ENCODE measurements around the gene PELI1.

The PELI1 gene

GRCh38 chr2:64153811-64154210 is 9.6 kb upstream of the PELI1 start:
- no peak for DNase-seq (ENCODE audit: low spot score)

DNA sequence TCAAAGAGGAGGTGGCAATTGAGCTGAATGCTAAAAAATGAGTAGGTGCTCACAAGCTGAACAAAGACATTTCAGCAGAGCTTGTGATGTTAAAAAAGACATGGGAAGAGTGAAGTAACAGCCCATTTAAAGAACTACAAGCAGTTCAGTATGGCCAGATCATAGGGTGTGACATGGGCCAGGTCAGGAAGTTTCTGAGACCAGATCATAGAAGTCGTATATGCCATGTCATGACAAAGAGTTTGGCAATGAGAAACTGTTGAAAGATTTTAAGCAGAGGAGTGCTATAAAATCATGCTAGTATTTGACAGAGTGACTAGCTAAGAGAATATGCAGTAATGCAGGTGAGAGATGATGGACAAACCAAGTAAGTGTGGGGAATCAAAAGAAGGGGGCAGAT is 7.3 kb upstream of the PELI1 start:
- no peak for DNase-seq (ENCODE audit: low spot score)

GRCh38 chr2:64145714-64146113 is 1.5 kb upstream of the PELI1 start:
- no peak for DNase-seq (ENCODE audit: low spot score)

GRCh38 chr2:64145119-64145518 is 899 bp upstream of the PELI1 start:
- DNase-seq (ENCODE audit: low spot score), result no peak

GRCh38 chr2:64143169-64144056 is 807 bp downstream of the PELI1 start:
- peak; percentile 66 for DNase-seq (ENCODE audit: low spot score)

- DNase-seq (ENCODE audit: low spot score), result no peak
Measured at GRCh38 chr2:64142741-64143168, 1.5 kb downstream of the PELI1 start.

DNA sequence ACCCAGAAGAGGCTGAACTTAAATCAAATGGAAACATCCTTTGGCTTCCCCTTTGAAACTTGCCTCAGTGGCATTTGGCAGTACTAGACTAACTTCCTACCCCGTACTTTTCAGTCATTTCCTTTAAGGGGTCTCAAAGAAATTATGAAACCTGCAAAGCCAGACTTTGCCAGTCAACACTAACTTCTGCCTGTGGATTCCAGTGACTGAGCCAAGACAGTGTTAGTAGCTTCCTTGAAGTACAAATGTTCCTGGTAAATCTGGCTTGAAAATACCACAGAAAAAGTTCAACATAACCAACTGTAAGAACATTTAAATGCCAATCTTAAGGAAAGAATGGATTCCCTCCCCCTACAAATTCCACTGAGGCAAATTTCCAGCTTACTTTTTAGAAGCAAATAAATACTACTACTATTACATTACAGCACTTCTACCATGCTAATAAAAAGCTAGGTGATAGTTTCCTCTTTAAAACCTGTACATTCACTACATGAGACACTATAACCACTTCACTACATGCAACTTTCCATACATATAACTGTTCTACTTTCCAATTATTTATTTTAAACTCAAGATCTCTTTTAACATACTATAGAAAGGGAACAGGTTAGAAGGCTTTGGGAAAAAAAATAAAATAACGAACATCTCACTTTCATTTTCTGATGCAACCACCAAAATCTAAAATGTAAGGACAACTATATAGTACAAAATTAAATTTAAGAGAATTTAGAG is 2.4 kb downstream of the PELI1 start:
- no peak for DNase-seq (ENCODE audit: low spot score)

- no peak for DNase-seq (ENCODE audit: low spot score)
Measured at GRCh38 chr2:64140665-64141200, 3.5 kb downstream of the PELI1 start.

DNA sequence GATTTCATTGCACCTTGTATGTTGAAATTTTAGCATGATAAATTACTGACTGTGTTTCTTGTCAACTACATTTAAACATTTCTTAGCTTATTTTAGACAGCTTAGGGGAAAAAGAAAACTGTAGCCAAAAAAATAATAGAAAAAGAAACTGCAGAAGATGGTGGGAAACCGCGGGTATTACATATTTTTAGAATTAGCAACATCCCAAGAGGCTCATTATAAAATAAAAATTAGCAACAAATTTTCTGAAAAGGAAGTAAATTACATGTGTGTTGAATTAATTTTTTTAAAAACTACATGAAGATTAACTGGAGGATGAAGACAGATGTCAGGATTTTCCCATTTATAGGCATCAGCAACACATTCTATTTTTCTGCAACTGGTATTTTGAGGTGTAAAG is 4.3 kb downstream of the PELI1 start:
- DNase-seq (ENCODE audit: low spot score), result no peak

DNA sequence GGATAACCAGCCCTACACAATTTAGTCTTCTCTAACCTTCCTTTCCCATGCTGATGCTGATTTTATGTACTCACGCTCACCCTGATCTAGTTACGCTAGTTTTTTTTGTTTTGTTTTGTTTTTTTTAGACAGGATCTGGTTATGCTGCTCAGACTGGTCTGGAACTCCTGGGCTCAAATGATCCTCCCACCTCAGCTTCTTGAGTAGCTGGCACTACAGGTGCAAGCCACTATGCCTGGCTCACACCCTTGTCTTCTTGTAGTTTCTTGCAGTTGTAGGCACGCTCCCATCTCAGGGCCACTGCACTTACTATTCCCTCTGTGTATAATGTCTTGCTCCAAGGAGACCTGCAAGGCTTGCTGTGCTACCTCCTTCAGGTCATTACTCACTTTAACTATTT is 6.2 kb downstream of the PELI1 start:
- no peak for DNase-seq (ENCODE audit: low spot score)

DNA sequence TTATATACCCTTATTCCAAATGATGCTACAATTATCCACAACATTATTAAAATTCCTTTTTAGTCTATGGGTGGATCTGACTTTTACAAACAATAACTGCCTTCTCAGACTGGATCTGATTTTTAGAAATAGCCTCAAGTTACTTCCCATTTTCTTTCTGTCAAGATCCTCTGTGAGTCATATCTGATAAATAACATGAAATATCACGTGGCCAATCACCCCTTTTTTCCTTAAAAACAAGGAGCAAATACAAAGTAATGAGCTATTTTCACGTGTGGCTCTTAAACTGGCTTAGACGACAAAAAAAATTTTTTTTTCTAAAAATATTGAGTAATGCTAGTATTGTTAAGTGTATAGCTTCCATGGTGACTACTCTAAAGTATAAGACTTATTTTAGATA is 6.7 kb downstream of the PELI1 start:
- DNase-seq (ENCODE audit: low spot score), result no peak

DNA sequence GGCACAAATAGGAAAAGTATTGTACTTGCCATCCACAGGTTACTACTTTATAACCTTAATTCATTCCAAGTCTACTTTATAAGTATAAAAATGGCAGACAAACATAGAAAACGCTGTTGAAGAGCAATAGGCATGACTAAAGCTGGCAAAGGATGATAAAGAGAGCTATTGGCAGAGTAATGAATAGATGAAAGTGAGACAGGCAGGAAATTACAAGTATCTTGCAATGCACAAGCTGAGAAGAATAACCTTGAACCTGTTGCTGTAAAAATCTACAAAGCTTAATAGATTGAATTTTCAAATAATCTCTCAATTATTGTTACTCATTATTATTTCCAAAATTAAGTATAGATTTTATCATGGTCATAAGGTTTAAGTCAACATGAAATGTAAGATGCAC is 8.8 kb downstream of the PELI1 start:
- DNase-seq (ENCODE audit: low spot score), result no peak

DNA sequence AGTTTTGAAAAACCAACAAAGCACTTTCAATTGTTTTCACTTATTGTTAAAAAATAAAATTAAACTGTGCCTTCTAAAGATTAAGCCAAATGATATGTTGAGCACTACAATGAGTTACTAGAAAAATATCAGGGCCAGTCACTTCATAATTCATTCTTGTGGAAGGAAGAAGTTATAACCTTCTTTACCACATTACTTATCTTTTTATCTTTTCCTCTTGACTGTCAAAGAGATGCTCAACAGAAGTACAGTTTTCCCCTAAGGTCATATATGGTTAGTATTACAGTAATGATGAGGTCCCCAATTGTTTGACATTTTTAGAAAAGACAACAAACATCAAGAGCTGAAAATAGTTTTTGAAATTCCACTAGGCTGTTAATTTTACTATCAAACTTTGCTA is 9.4 kb downstream of the PELI1 start:
- no peak for DNase-seq (ENCODE audit: low spot score)

GRCh38 chr2:64133828-64134227 is 10.4 kb downstream of the PELI1 start:
- no peak for DNase-seq (ENCODE audit: low spot score)

GRCh38 chr2:64133354-64133753 is 10.9 kb downstream of the PELI1 start:
- DNase-seq (ENCODE audit: low spot score), result no peak

- DNase-seq (ENCODE audit: low spot score), result no peak
Measured at GRCh38 chr2:64130333-64130732, 13.9 kb downstream of the PELI1 start.

GRCh38 chr2:64128943-64129391 is 15.3 kb downstream of the PELI1 start:
- no peak for DNase-seq (ENCODE audit: low spot score)

GRCh38 chr2:64128406-64128805 is 15.8 kb downstream of the PELI1 start:
- DNase-seq (ENCODE audit: low spot score), result no peak

- no peak for DNase-seq (ENCODE audit: low spot score)
Measured at GRCh38 chr2:64127119-64127518, 17.1 kb downstream of the PELI1 start.

DNA sequence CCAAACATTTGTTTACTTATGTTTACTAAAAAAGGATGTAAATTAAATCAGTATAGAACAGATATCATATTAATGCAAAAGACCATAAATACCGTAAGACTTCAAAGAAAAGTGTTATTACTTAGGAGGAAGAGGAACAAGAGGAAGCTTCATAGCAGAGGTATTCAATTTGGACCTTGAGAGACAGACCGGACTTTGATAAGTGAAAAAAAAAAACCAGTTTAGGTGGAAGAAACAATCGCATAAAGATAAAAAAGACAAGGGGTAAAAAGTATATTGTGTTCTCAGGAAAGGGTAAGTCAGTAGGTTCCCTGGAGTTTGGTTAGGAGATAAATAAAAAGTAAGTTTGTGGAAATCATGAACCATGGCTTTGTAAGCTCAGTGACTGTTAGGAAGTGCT is 17.6 kb downstream of the PELI1 start:
- no peak for DNase-seq (ENCODE audit: low spot score)

DNA sequence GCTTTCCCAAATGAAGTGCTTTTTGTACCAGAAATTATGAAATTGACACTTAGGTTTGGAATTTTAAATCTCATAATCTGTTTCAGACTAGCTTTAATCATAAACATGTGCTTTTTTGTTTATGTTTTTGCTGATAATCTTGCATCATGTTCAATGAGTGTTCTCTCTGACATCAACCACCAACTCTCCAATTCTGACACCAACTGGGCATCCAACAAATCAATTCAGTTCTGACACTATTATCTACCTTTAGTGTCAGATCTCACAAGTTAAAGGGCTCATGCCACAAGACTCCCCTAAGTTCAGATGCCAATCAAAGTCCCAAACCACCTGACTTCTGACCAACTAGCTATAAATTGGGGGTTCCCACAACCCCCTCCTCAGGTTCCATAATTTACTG is 19.6 kb downstream of the PELI1 start:
- DNase-seq (ENCODE audit: low spot score), result no peak

- no peak for DNase-seq (ENCODE audit: low spot score)
Measured at GRCh38 chr2:64124168-64124567, 20.1 kb downstream of the PELI1 start.

DNA sequence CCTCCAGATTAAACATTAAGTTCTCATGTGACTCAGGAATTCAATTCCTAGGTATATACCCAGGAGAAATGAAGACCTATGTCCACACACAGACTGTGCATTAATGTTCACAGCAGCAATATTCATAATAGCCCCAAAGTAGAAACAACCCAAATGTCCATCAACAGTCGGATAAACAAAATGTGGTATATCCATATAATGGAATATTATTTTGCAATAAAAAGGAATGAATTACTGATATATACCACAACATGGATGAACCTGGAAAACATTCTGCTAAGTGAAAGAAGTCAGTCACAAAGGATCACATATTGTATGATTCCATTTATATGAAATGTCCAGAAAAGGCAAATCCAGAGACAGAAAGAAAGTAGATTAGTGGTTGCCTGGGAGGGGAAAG is 20.5 kb downstream of the PELI1 start:
- no peak for DNase-seq (ENCODE audit: low spot score)

All from AG20443 (cell line).